ENCODE data around the gene CASS4.

DNA sequence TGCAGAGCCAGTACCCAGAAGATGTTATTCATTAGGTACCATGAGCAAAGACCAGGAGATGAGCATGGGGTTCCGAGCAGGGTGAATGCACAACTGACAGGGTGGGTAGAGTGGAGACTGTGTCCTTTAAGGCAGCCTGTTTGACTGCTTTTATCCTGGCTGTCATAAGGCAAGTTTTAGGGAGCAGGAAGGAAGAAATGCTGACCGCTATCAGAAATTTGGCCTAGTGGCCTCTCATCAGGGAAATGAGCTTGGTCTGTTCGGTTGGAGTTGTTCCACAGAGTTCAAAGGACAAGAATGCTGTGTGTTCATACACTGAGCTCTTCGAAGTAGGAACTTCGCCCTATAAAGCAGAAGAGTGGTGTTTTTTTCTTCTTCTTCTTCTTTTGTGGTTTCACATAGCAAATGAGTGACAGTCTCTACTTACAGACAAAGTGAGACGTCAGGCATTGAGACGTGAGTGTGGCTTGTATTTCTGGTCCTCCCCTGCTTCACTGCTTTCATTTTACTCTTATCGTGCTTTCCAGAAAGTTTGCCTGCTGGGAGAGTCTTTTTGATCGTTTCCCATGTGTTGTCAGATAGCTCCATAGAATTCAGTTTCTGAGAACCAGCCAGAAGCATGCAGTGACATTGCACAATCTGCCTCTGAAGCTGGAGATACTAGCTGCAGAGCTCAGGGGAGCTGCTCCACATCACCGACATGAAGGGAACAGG, at the start of gene CASS4:
- TF ChIP-seq, protein P1, sequence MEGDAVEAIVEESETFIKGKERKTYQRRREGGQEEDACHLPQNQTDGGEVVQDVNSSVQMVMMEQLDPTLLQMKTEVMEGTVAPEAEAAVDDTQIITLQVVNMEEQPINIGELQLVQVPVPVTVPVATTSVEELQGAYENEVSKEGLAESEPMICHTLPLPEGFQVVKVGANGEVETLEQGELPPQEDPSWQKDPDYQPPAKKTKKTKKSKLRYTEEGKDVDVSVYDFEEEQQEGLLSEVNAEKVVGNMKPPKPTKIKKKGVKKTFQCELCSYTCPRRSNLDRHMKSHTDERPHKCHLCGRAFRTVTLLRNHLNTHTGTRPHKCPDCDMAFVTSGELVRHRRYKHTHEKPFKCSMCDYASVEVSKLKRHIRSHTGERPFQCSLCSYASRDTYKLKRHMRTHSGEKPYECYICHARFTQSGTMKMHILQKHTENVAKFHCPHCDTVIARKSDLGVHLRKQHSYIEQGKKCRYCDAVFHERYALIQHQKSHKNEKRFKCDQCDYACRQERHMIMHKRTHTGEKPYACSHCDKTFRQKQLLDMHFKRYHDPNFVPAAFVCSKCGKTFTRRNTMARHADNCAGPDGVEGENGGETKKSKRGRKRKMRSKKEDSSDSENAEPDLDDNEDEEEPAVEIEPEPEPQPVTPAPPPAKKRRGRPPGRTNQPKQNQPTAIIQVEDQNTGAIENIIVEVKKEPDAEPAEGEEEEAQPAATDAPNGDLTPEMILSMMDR (IDR thresholded peaks at IDR 0.05), result no peak
- TF ChIP-seq POLR2AphosphoS5 (IDR thresholded peaks at IDR 0.05; ENCODE audit: insufficient read depth in 1 of 2, low read depth in 1 of 2), result no peak
- no peak for TF ChIP-seq POLR2A (IDR thresholded peaks at IDR 0.05)
